Measurements from ENCODE around the gene RHOF. TPM values are rescaled to one million over a fixed set of nuclear protein-coding genes. Genes with fewer than 3 reads are reported as not detected.
A peak's percentile ranks its signal among the peaks of the same experiment; 100 is the strongest.

RHOF gene
- total RNA-seq, 1 experiment from 2014 or later = 29.1 TPM

DNA sequence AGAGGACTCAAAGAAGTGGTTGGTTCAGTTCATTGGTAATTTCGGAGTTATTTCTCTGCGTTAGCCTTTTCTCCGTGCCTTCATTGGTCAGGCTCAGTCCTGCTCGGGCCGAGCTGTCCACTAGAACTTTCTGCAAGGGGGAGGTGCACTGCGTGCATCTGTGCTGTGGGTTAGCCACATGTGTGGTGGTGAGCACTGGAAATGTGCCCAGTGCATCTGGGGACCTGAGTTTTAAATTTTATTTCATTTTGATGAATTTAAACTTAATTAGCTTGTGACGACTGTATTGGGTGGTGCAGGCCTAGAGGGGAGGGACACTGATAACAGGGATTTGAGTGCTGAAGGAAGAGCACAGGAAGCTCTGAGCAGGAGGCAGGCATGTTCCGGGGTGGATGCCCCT is 34.8 kb upstream of the RHOF start:
- peak; percentile 18 for DNase-seq
- peaks cover 24 to 79% (median 63%) of the 10 kb centered on the region in 3 experiments; a peak in 6 of 7 replicates for H3K36me3 Mint-ChIP-seq (ENCODE audit: insufficient read depth in 1 of 3, low read depth in 3 of 3)
- H3K18ac ChIP-seq (ENCODE audit: insufficient read length, low read depth, low read length) = no peak overlapping the region
- no peak overlapping the region for H2BK120ac ChIP-seq (ENCODE audit: low read depth, low read length, poor library complexity, severe bottlenecking)
- WGBS (ENCODE audit: extremely low coverage, insufficient read length, low lambda C conversion rate) = no CpG with 5 or more reads among the region's 8 CpGs
- H3K9ac ChIP-seq (ENCODE audit: extremely low read depth, insufficient read length, low read length) = no peak overlapping the region
- H3K23ac ChIP-seq (ENCODE audit: insufficient read length, low read depth, low read length) = no peak overlapping the region
- H3K79me1 ChIP-seq (ENCODE audit: insufficient read depth, low read depth, low read length, poor library complexity, severe bottlenecking) = no peaks in the 10 kb centered on the region
- peak overlapping the region in 1 of 2 experiments; percentile 53; a peak in 1 of 5 replicates for H3K4me3 Mint-ChIP-seq
- no peak for TF ChIP-seq CTCF (conservative IDR thresholded peaks at IDR 0.05)
- no peak overlapping the region for H3K4ac ChIP-seq (ENCODE audit: low read depth, low read length)
- no peaks in the 10 kb centered on the region for H4K20me1 ChIP-seq (ENCODE audit: control insufficient read depth, insufficient read depth, insufficient read length)
- H4K91ac ChIP-seq (ENCODE audit: insufficient read length, low read depth, low read length) = no peak overlapping the region
- H3K4me1 ChIP-seq (ENCODE audit: insufficient read depth, low read length) = no peaks in the 10 kb centered on the region
- H3K9me3 ChIP-seq (ENCODE audit: control insufficient read depth, low read depth, low read length) = no peaks in the 10 kb centered on the region
- H2AK5ac ChIP-seq (ENCODE audit: insufficient read length, low read length) = no peak overlapping the region
- no peak overlapping the region for H2BK20ac ChIP-seq (ENCODE audit: low read depth, low read length, poor library complexity, severe bottlenecking)
- no peaks in the 10 kb centered on the region for H3K27me3 ChIP-seq (ENCODE audit: insufficient read depth, low read length)
- peaks cover 0 to 8% of the 10 kb centered on the region in 2 experiments; a peak in 1 of 4 replicates for H3K4me1 Mint-ChIP-seq
- no peak overlapping the region for H3T11ph ChIP-seq (ENCODE audit: low read length)
- no peak overlapping the region for H3K27ac ChIP-seq (ENCODE audit: insufficient read length, low read depth, low read length)
- no peak overlapping the region for H2AFZ ChIP-seq (ENCODE audit: low read length)
- no peak overlapping the region for H4K8ac ChIP-seq (replicated peaks; ENCODE audit: insufficient read length, low read depth, low read length)
- no peaks in the 10 kb centered on the region for H3K79me2 ChIP-seq (ENCODE audit: insufficient read depth, low read length)
- no peak overlapping the region for H2BK15ac ChIP-seq (ENCODE audit: low read depth, low read length)
- H2BK12ac ChIP-seq (ENCODE audit: insufficient read length, low read depth, low read length) = no peak overlapping the region
- H4K5ac ChIP-seq (ENCODE audit: insufficient read length, low read depth, low read length) = no peak overlapping the region
- no peak overlapping the region; a peak in 1 of 7 replicates for H3K27ac Mint-ChIP-seq
- no peak overlapping the region for H3K56ac ChIP-seq (ENCODE audit: insufficient read length, low read depth, low read length)
- no peaks in the 10 kb centered on the region; a peak in 1 of 5 replicates for H3K9me3 Mint-ChIP-seq
- H3K23me2 ChIP-seq (ENCODE audit: insufficient read length, low read depth, low read length, poor library complexity, severe bottlenecking) = no peaks in the 10 kb centered on the region
- H2BK5ac ChIP-seq (ENCODE audit: insufficient read length, low read length) = no peak overlapping the region
- H3K27me3 Mint-ChIP-seq (ENCODE audit: low read depth) = no peaks in the 10 kb centered on the region
- H3K4me2 ChIP-seq (ENCODE audit: insufficient read depth, insufficient read length, low read length) = no peak overlapping the region
- no peak overlapping the region for H3K14ac ChIP-seq (ENCODE audit: insufficient read depth, low read length)
